ENCODE measurements around the gene PCDHB13.
"Not testable (repeated sequence)": the region's sequence is repeated elsewhere in the genome, so short reads cannot be mapped to it uniquely, and the experiment has no call there.

DNA sequence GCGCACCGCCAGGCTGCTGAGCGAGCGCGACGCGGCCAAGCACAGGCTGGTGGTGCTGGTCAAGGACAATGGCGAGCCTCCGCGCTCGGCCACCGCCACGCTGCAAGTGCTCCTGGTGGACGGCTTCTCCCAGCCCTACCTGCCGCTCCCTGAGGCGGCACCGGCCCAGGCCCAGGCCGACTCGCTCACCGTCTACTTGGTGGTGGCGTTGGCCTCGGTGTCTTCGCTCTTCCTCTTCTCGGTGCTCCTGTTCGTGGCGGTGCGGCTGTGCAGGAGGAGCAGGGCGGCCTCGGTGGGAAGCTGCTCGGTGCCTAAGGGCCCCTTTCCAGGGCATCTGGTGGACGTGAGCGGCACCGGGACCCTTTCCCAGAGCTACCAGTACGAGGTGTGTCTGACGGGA is 12.1 kb upstream of the PCDHB13 start:
- TF ChIP-seq NFRKB (IDR thresholded peaks at IDR 0.05); CTBP1 (IDR thresholded peaks at IDR 0.05; ENCODE audit: borderline replicate concordance); ZNF384 (IDR thresholded peaks at IDR 0.05); TARDBP (IDR thresholded peaks at IDR 0.05); BHLHE40 (IDR thresholded peaks at IDR 0.05; ENCODE audit: borderline replicate concordance); FOXK2 (IDR thresholded peaks at IDR 0.05); ELF4 (IDR thresholded peaks at IDR 0.05): not testable (repeated sequence)
